NCI-H187 (cell line): Measurements from ENCODE around the gene PIAS1.
"Not testable (repeated sequence)": the region's sequence is repeated elsewhere in the genome, so short reads cannot be mapped to it uniquely, and the experiment has no call there.

Experiments
- DNase-seq, 2 experiments: peaks; one replicate each; lab custom pipeline; 2025; lab: John Stamatoyannopoulos, UW

PIAS1 gene

GRCh38 chr15:68218847-68219798, 165.0 kb downstream of the PIAS1 start:
- DNase-seq, result no peak

GRCh38 chr15:68220489-68220888, 166.4 kb downstream of the PIAS1 start:
- no peak for DNase-seq

GRCh38 chr15:68220967-68221366, 166.9 kb downstream of the PIAS1 start:
- no peak for DNase-seq

DNA sequence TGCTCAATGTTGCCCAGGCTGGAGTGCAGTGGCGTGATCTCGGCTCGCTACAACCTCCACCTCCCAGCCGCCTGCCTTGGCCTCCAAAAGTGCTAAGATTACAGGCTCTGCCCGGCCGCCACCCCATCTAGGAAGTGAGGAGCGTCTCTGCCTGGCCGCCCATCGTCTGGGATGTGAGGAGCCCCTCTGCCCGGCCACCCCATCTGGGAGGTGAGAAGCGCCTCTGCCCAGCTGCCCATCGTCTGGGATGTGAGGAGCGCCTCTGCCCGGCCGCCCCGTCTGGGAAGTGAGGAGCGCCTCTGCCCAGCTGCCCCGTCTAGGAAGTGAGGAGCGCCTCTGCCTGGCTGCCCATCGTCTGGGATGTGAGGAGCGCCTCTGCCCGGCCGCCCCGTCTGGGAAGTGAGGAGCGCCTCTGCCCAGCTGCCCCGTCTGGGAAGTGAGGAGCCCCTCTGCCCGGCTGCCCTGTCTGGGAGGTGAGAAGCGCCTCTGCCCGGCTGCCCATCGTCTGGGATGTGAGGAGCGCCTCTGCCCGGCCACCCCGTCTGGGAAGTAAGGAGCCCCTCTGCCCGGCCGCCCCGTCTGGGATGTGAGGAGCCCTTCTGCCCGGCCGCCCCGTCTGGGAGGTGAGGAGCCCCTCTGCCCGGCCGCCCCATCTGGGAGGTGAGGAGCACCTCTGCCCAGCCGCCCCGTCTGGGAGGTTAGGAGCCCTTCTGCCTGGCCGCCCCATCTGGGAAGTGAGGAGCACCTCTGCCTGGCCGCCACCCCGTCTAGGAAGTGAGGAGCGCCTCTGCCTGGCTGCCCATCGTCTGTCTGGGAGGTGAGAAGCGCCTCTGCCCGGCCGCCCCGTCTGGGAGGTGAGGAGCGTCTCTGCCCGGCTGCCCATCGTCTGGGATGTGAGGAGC, 167.7 kb downstream of the PIAS1 start:
- not testable (repeated sequence) for DNase-seq

DNA sequence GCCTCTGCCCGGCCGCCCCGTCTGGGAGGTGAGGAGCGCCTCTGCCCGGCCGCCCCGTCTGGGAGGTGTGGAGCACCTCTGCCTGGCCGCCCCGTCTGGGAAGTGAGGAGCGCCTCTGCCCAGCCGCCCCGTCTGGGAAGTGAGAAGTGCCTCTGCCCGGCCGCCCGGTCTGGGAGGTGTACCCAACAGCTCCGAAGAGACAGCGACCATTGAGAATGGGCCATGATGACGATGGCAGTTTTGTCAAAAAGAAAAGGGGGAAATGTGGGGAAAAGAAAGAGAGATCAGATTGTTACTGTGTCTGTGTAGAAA, 168.3 kb downstream of the PIAS1 start:
- DNase-seq, result not testable (repeated sequence)

- DNase-seq, result no peak
Observed at GRCh38 chr15:68223171-68223570, 169.1 kb downstream of the PIAS1 start.

DNA sequence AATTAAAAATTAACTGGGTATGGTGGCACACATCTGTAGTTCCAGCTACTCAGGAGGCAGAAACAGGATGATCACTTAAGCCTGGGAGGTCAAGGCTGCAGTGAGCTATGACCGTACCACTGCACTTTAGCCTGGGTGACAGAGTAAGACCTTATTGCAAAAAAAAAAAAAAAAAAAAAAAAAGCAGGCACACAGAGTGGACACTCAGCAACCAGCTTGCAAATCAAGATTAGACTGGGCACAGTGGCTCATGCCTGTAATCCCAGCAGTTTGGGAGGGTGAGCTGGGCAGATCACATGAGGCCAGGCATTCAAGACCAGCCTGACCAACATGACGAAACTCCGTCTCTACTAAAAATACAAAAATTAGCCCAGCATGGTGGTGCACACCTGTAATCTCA, 170.0 kb downstream of the PIAS1 start:
- no peak for DNase-seq

DNA sequence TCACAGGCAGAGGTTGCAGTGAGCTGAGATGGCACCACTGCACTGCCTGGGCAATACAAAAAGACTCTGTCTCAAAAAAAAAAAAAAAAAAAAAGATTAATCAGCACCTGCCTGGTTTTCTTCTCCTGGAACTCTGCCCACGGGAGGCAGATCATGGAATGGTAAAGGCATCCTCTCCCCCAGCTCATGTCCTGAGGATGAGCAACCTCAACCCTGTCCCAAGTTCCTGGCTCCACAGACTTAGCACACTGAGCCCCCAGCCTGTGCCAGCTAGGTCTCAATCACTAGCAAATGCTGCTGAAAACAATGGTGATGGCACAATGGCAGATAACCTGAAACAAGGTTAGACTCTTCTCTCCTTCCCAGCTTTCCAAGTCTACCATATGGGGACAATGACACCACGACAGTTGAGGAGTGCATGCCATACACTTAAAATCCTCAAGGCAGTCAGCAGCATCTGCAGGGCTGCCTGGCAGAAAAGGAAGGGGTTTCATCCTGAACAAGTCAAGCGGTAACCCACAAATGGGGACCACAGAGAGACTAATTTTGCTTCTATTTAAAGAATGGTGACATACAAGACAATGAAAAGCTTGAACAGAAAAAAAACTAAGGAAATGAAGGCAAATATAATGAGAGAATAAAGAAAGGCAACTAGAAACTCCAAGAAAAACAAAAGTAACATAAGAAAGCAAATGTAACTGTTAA, 170.6 kb downstream of the PIAS1 start:
- DNase-seq, result no peak

DNA sequence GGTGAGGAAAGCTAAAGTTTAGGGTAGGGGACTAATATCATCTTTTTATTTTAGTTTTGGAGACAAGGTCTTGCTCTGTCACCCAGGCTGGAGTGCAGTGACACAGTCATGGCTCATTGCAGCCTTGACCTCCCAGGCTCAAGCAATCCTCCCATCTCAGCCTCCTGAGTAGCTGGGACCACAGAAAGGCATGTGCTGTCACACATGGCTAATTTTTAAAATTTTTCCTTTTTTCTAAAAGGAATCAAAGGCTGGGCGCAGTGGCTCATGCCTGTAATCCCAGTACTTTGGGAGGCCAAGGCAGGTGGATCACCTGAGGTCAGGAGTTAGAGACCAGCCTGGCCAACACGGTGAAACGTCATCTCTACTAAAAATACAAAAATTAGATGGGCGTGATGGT, 171.3 kb downstream of the PIAS1 start:
- DNase-seq, result not testable (repeated sequence)

DNA sequence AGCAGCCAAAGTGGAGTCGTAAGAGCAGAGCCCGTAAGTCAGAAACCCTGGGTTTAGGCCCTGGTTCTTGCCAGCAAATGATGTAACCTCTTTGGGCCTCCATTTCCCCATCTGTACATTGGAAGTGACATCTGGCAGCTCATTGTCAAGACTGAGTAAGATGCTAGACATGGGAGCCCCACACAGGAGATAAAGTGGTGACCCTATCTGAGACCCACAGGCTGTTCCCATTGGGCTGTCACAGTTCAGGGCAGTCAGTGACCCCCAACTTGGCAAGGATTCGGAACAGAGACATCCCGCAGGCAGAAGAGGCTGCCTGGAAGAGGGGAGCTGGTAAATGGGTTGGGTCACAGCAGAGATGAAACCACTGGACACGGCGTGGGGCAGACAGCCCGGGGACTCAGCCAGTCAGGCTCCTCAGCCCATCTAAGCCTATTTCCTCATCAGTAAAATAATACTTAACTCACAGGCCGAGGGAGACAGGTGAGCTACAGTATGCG, 173.6 kb downstream of the PIAS1 start:
- DNase-seq, result no peak

GRCh38 chr15:68228143-68228970, 174.2 kb downstream of the PIAS1 start:
- peak in 1 of 2 experiments; percentile 20 for DNase-seq

DNA sequence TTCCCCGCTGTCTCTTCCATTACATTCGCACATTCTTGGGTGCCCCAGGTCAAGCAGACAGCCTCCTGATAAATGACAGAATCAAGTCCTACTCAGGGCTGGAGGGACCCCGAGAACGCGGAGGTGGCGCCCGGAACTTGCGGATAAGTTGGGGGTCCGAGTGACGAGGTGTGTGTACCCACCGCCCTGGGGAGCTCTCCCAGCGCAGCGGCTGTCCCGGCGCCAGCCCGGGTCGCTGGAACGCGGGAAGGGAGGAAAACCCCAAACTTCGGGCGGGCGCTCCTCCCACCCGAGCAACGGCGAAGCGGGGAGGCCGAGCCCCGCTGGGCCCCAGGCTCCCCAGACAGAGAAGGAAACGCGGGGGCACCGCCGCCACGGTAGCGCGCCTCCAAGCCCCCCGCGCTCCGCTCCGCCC, 174.9 kb downstream of the PIAS1 start:
- no peak for DNase-seq

DNA sequence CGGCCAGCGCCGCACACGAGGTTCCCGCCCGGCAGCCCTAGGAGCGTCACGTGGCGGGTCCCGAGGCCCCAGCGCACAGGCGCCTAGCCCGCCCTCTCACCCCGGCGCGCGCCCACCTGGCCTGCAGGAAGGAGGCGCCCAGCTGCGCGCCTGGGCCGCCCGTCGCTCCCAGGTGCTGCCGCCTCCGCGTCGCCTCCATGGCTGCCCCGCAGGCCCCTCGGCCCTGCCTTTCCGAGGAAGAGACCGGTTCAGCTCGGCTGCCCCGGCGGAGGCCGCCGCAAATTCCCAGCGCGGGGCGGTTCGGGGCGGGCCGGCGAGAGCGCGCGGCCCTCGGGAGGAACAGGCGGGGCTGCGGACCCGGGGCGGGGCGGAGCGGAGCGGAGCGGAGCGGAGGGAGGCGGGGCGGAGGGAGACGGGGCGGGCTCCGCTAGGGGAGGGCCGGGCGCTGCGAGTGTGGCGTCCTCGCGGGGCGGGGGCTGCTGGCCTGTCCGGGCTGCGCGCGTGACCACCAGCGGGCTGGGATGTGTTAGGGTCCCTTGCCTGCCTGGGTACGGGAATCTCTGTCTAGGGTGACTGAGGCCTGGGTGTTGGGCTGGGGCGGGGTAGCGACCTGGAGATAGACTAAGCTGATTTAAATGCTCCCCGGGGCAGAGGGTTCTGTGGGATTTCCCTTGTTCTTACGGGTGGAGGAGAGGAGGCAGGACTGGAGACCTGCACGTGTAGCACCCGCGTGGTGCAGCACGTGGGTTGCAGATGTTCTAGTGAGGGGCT, 175.5 kb downstream of the PIAS1 start, which contains the start of gene CLN6:
Gene CLN6 (minus strand): TSS at position 343 of the 771 bp plus-strand sequence. CDS start 144 bp downstream, at position 199.
- peak; percentile 48 to 72 for DNase-seq

DNA sequence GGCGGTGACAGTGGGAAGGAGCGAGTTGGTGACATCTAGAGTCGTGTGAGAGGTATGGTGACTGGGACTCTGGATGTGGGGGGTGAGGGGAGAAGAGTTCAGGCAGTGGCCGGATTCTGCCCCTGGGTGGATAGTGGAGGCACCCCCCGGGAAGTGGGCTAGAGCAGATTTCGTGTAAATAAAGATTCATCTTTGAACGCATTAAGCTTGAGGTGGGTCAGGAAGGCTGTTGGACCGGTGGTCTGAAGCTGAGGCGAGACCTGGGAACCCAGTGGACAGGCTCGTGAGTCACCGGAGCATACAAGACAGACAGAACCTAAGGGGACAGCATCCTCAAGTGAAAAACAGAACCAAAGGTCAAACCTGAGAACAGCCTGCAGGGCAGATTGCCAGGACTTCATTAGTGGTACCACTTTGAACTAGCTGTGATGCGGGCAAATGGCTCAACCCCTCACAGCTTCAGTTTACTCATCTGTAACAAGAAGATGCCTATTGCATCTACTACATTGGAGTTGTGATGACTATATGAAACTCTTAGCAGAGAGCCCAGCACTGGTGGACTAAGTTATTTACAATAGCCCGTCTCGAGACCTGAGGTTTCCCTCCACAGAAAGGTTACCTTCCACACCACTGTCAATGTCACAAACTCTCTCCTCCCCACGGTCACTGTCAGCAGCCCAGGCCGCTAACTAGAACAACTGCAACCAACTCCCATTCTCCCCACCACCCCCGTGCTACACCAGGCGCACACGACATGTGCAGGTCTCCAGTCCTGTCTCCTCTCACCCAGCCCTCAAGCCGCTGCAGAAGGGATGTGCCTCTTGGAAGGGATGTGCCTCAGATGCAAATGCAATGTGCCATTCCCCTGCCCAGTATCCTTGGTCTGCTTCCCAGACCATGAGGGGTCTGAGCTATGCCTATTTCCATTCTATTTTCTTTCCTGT, 176.3 kb downstream of the PIAS1 start:
- DNase-seq, result no peak

- DNase-seq, result no peak
Observed at GRCh38 chr15:68231102-68231818, 177.1 kb downstream of the PIAS1 start.

GRCh38 chr15:68232449-68232848, 178.3 kb downstream of the PIAS1 start:
- no peak for DNase-seq

GRCh38 chr15:68232937-68233336, 178.8 kb downstream of the PIAS1 start:
- DNase-seq, result no peak

- no peak for DNase-seq
Observed at GRCh38 chr15:68234060-68234459, 179.9 kb downstream of the PIAS1 start.
